Measurements from ENCODE around the gene SMAD9. TPM values are rescaled to one million over a fixed set of nuclear protein-coding genes. Genes with fewer than 3 reads are reported as not detected.

SMAD9 gene
- polyA plus RNA-seq, 1 of the 3 experiments (the other 2 are of a cell fraction), result 3.1 TPM

DNA sequence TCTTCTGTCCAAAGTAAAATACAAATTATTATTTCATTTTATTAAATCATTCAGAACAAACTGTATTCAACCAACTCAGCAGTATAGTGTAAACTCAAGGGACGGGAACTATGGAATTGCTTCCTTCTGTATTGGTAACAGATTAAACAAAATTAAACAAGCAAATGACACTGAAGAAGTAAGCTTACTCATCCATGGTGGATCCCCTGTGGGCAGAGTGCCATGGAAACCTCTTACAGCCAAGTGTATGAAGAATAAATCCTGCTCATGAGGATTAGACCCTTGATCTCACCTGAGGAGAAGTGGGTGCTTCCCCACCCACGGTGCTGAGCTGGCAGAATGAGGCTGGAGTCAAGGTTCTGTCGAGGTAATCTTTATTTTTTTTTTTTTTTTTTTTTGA lies 119.0 kb downstream of the SMAD9 start:
- H3K4me1 ChIP-seq (ENCODE audit: control insufficient read depth in 1 of 2, insufficient read depth in 2 of 2, low read depth in 1 of 2, low read length in 1 of 2), result no peaks in the 10 kb centered on the region
- TF ChIP-seq RFX5 (IDR thresholded peaks at IDR 0.05; ENCODE audit: low read length), result no peak
- no peak for TF ChIP-seq JUND (IDR thresholded peaks at IDR 0.05)
- TF ChIP-seq RAD21 (IDR thresholded peaks at IDR 0.05; ENCODE audit: low read length), result no peak
- no peak for TF ChIP-seq RCOR1 (IDR thresholded peaks at IDR 0.05; ENCODE audit: low read length)
- TF ChIP-seq TAF1 (IDR thresholded peaks at IDR 0.05; ENCODE audit: borderline replicate concordance, low read depth, low read length), result no peak
- no peak for TF ChIP-seq ELF1 (IDR thresholded peaks at IDR 0.05)
- TF ChIP-seq, protein P1, sequence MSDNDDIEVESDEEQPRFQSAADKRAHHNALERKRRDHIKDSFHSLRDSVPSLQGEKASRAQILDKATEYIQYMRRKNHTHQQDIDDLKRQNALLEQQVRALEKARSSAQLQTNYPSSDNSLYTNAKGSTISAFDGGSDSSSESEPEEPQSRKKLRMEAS (IDR thresholded peaks at IDR 0.05; ENCODE audit: low read depth), result no peak
- TF ChIP-seq, protein P2, sequence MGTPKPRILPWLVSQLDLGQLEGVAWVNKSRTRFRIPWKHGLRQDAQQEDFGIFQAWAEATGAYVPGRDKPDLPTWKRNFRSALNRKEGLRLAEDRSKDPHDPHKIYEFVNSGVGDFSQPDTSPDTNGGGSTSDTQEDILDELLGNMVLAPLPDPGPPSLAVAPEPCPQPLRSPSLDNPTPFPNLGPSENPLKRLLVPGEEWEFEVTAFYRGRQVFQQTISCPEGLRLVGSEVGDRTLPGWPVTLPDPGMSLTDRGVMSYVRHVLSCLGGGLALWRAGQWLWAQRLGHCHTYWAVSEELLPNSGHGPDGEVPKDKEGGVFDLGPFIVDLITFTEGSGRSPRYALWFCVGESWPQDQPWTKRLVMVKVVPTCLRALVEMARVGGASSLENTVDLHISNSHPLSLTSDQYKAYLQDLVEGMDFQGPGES (IDR thresholded peaks at IDR 0.05; ENCODE audit: low read depth, low read length), result no peak
- TF ChIP-seq EZH2phosphoT487 (IDR thresholded peaks at IDR 0.05; ENCODE audit: borderline replicate concordance, low read depth), result no peak
- H3K36me3 ChIP-seq (replicated peaks in 1 of 2; ENCODE audit: control insufficient read depth in 1 of 2, insufficient read depth in 2 of 2, low read length in 1 of 2), result no peaks in the 10 kb centered on the region
- H4K20me1 ChIP-seq (ENCODE audit: insufficient read depth), result no peaks in the 10 kb centered on the region
- no peaks in the 10 kb centered on the region for H3F3A ChIP-seq (replicated peaks; ENCODE audit: insufficient read depth)
- H3K9me3 ChIP-seq, result no peaks in the 10 kb centered on the region
- 28% methylated on average over 3 of the region's 3 CpGs for WGBS (ENCODE audit: low lambda C conversion rate)
- H3K27me3 ChIP-seq (ENCODE audit: insufficient read depth), result no peaks in the 10 kb centered on the region; the same call in 1 of the 2 replicates
- H3K27ac ChIP-seq (ENCODE audit: low read depth in 2 of 2, low read length in 1 of 2), result no peak overlapping the region
- no peaks in the 10 kb centered on the region for H3K79me2 ChIP-seq (ENCODE audit: insufficient read depth)
- no peak overlapping the region for H3K9ac ChIP-seq
- DNase-seq, result no peak
- no peak overlapping the region for H3K4me2 ChIP-seq
- H3K9me2 ChIP-seq, result no peaks in the 10 kb centered on the region
- ChIA-PET CTCF (interaction anchor here (0.7 kb wide), 1 partner anchor 15 kb away, joined by 3 read pairs; no protein-coding TSS in a partner anchor), POLR2A (no interaction called here)
- no peak overlapping the region for H2AFZ ChIP-seq (ENCODE audit: low read depth)
- no peak overlapping the region for H3K4me3 ChIP-seq (ENCODE audit: low read depth in 2 of 2, low read length in 1 of 2)

DNA sequence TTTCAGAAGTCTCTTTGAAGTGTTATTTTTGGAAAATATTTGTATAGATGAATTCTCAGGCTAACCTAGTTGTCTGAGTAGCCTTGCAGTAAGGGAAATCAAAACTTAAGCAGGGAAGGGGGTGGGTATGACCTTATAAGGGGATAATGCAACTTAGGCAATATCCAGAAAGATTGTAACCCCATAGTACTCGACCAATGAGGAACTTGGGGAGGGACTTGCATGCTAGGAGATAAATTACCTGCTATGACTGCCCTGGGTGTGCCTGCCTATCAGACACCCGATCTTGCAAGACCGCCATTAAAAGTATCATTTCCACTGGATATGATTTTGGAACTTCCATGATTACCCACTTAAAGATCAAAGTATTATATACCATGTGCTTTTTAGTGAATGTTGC lies 124.0 kb downstream of the SMAD9 start:
- CTCF ChIA-PET, result interaction anchor here (1.0 kb wide), 1 partner anchor 22 kb away, joined by 3 read pairs; no protein-coding TSS in a partner anchor

More for the DNA sequence above, 124.0 kb downstream of the SMAD9 start:
- Histone ChIP-seq H3K9me3 (no peaks in the 10 kb centered on the region), H3K9ac (no peak overlapping the region), H3K9me2 (no peaks in the 10 kb centered on the region), H3K79me2 (ENCODE audit: insufficient read depth) (no peaks in the 10 kb centered on the region), H4K20me1 (ENCODE audit: insufficient read depth) (no peaks in the 10 kb centered on the region), H3K27me3 (ENCODE audit: insufficient read depth) (no peaks in the 10 kb centered on the region; the same call in 1 of the 2 replicates), H3K4me3 (ENCODE audit: low read depth in 2 of 2, low read length in 1 of 2) (no peak overlapping the region), H3F3A (replicated peaks; ENCODE audit: insufficient read depth) (no peaks in the 10 kb centered on the region), H3K27ac (ENCODE audit: low read depth in 2 of 2, low read length in 1 of 2) (no peak overlapping the region), H3K4me1 (ENCODE audit: control insufficient read depth in 1 of 2, insufficient read depth in 2 of 2, low read depth in 1 of 2, low read length in 1 of 2) (no peaks in the 10 kb centered on the region), H2AFZ (ENCODE audit: low read depth) (no peak overlapping the region), H3K36me3 (replicated peaks in 1 of 2; ENCODE audit: control insufficient read depth in 1 of 2, insufficient read depth in 2 of 2, low read length in 1 of 2) (no peaks in the 10 kb centered on the region), H3K4me2 (no peak overlapping the region)
- POLR2A ChIA-PET, result no interaction called here
- 29% methylated on average over 3 of the region's 3 CpGs for WGBS (ENCODE audit: low lambda C conversion rate)
- DNase-seq, result no peak
- TF ChIP-seq, protein P2 (IDR thresholded peaks at IDR 0.05; ENCODE audit: low read depth, low read length), result no peak
- no peak for TF ChIP-seq TAF1 (IDR thresholded peaks at IDR 0.05; ENCODE audit: borderline replicate concordance, low read depth, low read length)
- no peak for TF ChIP-seq USF2 (IDR thresholded peaks at IDR 0.05; ENCODE audit: borderline replicate concordance, low read depth, low read length)
- no peak for TF ChIP-seq NFIC (IDR thresholded peaks at IDR 0.05; ENCODE audit: borderline replicate concordance)
- TF ChIP-seq RXRA (IDR thresholded peaks at IDR 0.05; ENCODE audit: borderline replicate concordance, low read depth), result no peak
- no peak for TF ChIP-seq CTCF (IDR thresholded peaks at IDR 0.05)
